HG02588 (cell line): ENCODE results near the gene RASGRF1.
"Not testable (repeated sequence)": the region's sequence is repeated elsewhere in the genome, so short reads cannot be mapped to it uniquely, and the experiment has no call there.

Experiments
- ATAC-seq: cut with Tn5 transposase; IDR thresholded peaks from one replicate; pipeline ENCODE4 v1.9.1; 2021; ENCODE audit warnings: mild to moderate bottlenecking, moderate library complexity; ENCODE audit not compliant: unreplicated experiment

The RASGRF1 gene

GRCh38 chr15:78937132-78937739 is 153.3 kb downstream of the RASGRF1 start:
- no peak for ATAC-seq

- ATAC-seq = no peak
These were observed 155.9 kb downstream of the RASGRF1 start for GRCh38 chr15:78934655-78935023.

- no peak for ATAC-seq
These were observed 156.5 kb downstream of the RASGRF1 start for GRCh38 chr15:78933823-78934654.

GRCh38 chr15:78933187-78933822 is 157.3 kb downstream of the RASGRF1 start:
- ATAC-seq = no peak

- no peak for ATAC-seq
These were observed 158.2 kb downstream of the RASGRF1 start for GRCh38 chr15:78932258-78932808.

- no peak for ATAC-seq
These were observed 158.9 kb downstream of the RASGRF1 start for GRCh38 chr15:78931439-78932257.

GRCh38 chr15:78930577-78931388 is 159.8 kb downstream of the RASGRF1 start:
- ATAC-seq = no peak

DNA sequence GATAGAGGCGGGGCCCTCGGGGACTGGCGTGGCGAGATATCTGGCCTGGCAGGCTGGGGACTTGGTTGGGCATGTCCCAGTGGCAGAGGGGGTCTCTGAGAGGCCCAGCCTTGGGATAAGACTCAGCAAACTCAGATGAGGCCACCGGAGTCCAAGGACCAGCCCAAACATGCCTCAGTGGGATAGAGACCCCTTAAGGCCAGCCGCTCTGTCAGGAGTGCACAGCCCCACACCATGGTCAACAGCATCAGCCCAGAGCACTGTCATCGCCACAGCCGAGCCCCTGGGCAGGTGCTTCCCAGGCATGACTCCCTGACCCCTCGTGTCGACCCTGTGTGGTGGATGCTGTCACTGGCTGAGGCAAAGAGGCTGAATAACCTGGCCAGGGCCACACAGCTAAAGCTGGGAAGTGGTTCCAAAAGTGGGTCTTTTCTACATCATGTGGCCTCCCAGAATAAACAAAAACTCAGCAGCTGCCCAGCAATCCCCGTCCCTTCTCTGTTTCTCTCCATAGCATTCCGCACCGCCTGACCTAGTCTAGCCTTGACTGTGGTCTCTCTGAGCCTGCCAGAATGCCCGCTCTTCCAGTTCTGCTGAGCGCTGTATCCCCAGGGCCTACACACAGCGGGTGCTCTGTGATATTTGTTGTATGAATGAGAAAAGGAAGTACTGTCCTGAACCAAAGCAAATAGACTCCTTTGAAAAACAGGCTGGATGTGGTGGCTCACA is 160.9 kb downstream of the RASGRF1 start:
- no peak for ATAC-seq

DNA sequence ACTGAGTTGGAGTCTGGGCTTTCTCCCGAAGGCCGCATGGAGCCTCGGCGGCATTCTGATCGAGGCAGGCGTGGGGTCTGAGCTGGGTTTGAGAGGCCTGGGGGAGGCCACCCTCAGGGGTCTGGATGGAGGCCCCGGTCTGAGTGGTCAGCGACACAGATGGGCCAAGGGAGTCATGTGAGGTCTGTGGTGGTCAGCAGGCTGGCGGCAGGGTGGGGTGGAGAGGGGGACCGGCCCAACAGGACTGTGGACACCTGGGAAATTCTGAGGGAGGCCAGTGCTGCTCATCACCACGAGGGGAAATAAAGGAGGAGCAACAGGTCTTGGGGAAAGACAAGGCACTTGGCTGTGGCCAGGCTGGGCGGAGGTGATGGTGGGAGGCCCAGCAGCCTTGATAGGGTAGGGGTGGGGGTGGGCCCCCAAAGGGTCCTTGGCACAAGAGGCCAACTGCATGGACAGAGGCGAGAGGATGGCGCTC is 161.9 kb downstream of the RASGRF1 start:
- ATAC-seq = no peak

DNA sequence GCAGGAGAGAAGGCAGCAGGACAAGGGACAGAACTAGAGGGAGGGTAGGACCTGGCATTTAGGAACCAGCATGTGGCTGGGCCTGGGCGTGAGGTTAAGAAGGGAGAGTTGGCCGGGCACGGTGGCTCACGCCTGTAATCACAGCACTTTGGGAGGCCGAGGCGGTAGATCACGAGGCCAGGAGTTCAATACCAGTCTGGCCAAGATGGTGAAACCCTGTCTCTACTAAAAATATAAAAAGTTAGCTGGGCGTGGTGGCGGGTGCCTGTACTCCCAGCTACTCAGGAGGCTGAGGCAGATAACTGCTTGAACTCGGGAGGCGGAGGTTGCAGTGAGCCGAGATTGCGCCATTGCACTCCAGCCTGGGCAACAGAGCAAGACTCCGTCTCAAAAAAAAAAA is 162.4 kb downstream of the RASGRF1 start:
- ATAC-seq = not testable (repeated sequence)

- no peak for ATAC-seq
These were observed 163.3 kb downstream of the RASGRF1 start for GRCh38 chr15:78927077-78927790.

GRCh38 chr15:78925956-78926743 is 164.4 kb downstream of the RASGRF1 start:
- no peak for ATAC-seq

GRCh38 chr15:78925076-78925624 is 165.4 kb downstream of the RASGRF1 start:
- ATAC-seq = no peak

- no peak for ATAC-seq
These were observed 166.9 kb downstream of the RASGRF1 start for GRCh38 chr15:78923480-78924360.

GRCh38 chr15:78923015-78923414 is 167.6 kb downstream of the RASGRF1 start:
- no peak for ATAC-seq

DNA sequence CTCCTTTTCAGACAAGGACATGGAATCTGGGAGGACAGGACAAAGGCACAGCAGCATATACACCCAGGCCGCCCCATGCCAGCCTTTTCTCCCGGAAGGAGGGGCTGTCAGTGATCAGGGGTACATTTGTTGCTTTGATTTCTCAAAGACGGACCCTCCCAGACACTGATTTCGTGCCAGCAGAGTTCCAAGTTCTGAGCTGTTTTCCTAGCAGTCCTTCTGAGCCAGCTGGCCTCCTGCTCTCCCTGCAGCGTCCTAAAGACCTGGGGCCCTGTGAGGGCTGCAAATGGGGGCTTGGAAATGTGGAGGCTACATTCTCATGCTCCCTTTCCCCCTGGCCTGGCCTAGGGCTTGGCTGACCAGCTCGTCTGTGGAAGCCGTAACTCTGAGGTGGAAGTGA is 168.1 kb downstream of the RASGRF1 start:
- no peak for ATAC-seq

GRCh38 chr15:78921940-78922339 is 168.6 kb downstream of the RASGRF1 start:
- ATAC-seq = no peak
